ENCODE measurements around the gene TXNDC11. TPM values are rescaled to one million over a fixed set of nuclear protein-coding genes. Genes with fewer than 3 reads are reported as not detected.

Gene TXNDC11
- total and polyA plus RNA-seq, 7 experiments from 2014 or later = 36.7 to 80.5 (median 55.1) TPM

DNA sequence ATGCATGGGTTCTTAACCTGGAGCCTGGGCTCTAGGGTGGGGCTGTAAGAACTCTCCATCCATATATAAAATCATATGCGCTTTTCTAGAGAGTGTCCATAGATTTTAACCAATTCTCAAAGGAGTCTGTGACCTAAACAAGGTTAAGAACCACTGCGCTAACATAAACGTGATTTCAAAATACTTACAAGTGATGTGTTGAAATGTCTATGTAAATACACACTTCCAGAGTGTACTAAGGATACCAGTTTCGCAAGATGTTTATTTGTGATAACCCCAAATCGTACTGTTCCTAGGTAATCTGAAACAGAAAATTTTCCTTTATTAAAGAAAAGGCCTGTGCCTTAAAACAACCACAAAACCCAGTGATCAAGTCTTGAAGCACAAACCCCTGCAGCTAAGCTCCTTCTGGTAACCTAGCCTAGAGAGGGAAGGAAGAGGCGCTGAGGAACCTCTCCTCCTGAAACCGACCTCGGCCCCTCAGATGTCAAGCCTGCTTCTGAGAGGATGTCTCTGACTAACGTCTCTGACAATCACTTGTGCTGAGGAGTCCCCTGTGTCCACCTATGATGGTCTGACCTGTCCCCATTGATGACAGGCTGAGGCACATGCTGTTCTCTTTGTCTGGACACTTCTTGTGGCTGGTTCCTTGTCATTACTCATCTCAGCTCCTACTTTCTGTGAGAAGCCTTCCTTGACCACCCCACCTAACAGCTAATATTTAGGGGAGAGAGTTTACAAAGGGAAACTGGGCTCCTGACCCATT is 42.2 kb downstream of the TXNDC11 start:
- DNase-seq = no peak
- no peaks in the 10 kb centered on the region for H3K9me3 ChIP-seq (ENCODE audit: control insufficient read depth in 2 of 3, low read length in 3 of 3)
- H3K4me3 ChIP-seq (ENCODE audit: low read length) = no peak overlapping the region
- ChIA-PET CTCF (interaction anchor here (0.6 kb wide), 1 partner anchor 326 kb away, joined by 3 read pairs; no protein-coding TSS in a partner anchor), POLR2A (interaction anchor here (0.6 to 0.7 kb wide), 2 partner anchors 11 to 65 kb away, joined by 3 read pairs; no protein-coding TSS in a partner anchor)
- H3K9me3 Mint-ChIP-seq = no peaks in the 10 kb centered on the region
- peak overlapping the region in 5 of 9 donors; percentile 28 to 72 (median 42) for H3K27ac Mint-ChIP-seq
- H3K4me1 ChIP-seq (ENCODE audit: control insufficient read depth in 2 of 2, insufficient read depth in 2 of 2, low read length in 2 of 2) = peaks cover 6 to 7% of the 10 kb centered on the region in 2 donors
- H3K36me3 ChIP-seq (ENCODE audit: control insufficient read depth in 2 of 3, insufficient read depth in 3 of 3, low read length in 3 of 3) = peaks cover under 1 to 46% (median 9%) of the 10 kb centered on the region in 3 experiments
- no peak overlapping the region for H3K27ac ChIP-seq (ENCODE audit: low read depth, low read length)
- intact Hi-C loops (cut with micrococcal nuclease) = no loop called here
- ATAC-seq = peak; percentile 55
- H3K36me3 Mint-ChIP-seq = peaks cover 12 to 68% (median 19%) of the 10 kb centered on the region in 5 donors
- no peaks in the 10 kb centered on the region for H3K27me3 ChIP-seq (ENCODE audit: control insufficient read depth in 2 of 2, insufficient read depth in 2 of 2, low read length in 2 of 2)
- H3K4me3 Mint-ChIP-seq = no peak overlapping the region
- H3K4me1 Mint-ChIP-seq = peaks cover 33 to 74% (median 51%) of the 10 kb centered on the region in 7 donors
- no peaks in the 10 kb centered on the region for H3K27me3 Mint-ChIP-seq

DNA sequence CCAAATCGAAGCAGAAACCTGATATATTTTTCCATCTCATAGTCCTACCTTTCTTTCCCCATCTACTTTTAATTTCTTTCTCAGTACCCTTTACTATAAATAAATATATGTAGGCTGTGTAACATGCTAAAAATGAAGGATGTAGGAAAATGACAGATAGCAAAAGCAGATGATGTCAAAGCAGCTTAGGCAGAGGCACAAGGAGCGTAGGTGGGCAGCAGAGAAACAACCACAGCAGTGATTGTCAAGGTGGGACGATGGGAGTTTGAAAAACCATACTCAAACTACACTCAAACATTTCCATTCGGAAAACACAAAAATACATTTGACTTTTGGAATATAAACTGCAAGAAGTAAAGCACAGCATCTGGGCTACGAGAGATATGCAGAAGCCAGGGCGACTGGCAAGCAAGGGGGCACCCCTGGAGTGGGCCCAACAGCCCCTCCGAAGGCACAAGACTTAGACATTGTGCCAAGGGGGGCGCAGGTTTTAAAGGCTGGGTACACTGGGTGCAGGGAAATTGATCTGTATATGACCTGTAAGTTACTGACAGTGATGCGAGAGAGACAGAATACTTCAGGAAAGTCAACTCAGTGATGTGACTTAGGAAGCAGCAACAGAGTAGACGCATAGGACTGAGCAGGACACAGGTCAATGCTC is 43.3 kb downstream of the TXNDC11 start:
- ChIA-PET CTCF (no interaction called here), POLR2A (no interaction called here)
- peaks cover 31 to 71% (median 48%) of the 10 kb centered on the region in 7 donors for H3K4me1 Mint-ChIP-seq
- intact Hi-C loops (cut with micrococcal nuclease) = no loop called here
- H3K36me3 Mint-ChIP-seq = peaks cover 12 to 67% (median 21%) of the 10 kb centered on the region in 5 donors
- Histone ChIP-seq H3K27ac (ENCODE audit: low read depth, low read length) (no peak overlapping the region), H3K27me3 (ENCODE audit: control insufficient read depth in 2 of 2, insufficient read depth in 2 of 2, low read length in 2 of 2) (no peaks in the 10 kb centered on the region), H3K4me3 (ENCODE audit: low read length) (no peak overlapping the region), H3K4me1 (ENCODE audit: control insufficient read depth in 2 of 2, insufficient read depth in 2 of 2, low read length in 2 of 2) (peaks cover 6 to 7% of the 10 kb centered on the region in 2 donors), H3K9me3 (ENCODE audit: control insufficient read depth in 2 of 3, low read length in 3 of 3) (no peaks in the 10 kb centered on the region), H3K36me3 (ENCODE audit: control insufficient read depth in 2 of 3, insufficient read depth in 3 of 3, low read length in 3 of 3) (peaks cover 8 to 54% (median 9%) of the 10 kb centered on the region in 3 experiments)
- ATAC-seq (no peak), DNase-seq (no peak)
- H3K9me3 Mint-ChIP-seq = no peaks in the 10 kb centered on the region
- peak overlapping the region in 5 of 9 donors; percentile 6 to 78 (median 37) for H3K27ac Mint-ChIP-seq
- H3K27me3 Mint-ChIP-seq = no peaks in the 10 kb centered on the region
- no peak overlapping the region for H3K4me3 Mint-ChIP-seq

DNA sequence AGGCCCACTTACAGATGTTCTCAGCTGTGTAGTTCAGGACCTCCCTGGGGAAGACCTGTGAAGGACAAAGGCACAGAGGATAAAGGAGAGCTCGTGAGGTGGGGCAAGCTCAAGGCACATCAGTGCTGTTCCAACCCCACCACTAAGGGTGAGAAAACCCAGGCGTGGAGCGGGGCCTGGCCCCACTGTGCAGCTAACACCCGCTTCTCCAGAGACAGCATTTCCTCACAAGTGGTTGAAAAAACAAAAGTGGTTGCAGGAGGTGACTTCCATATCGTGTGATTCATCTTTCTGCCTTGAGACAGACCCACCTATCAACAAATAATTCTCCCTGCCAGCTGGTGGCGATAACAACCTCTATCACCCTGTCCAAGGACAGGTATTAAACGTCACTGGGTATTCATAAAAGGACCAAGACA is 44.4 kb downstream of the TXNDC11 start:
- peak overlapping the region in 8 of 9 donors; percentile 19 to 77 (median 30) for H3K27ac Mint-ChIP-seq
- ATAC-seq (peak; percentile 50), DNase-seq (no peak)
- peaks cover 31 to 63% (median 46%) of the 10 kb centered on the region in 7 donors for H3K4me1 Mint-ChIP-seq
- H3K4me3 Mint-ChIP-seq = peak overlapping the region in 1 of 10 donors; percentile 16
- Histone ChIP-seq H3K4me1 (ENCODE audit: control insufficient read depth in 2 of 2, insufficient read depth in 2 of 2, low read length in 2 of 2) (peaks cover 6 to 7% of the 10 kb centered on the region in 2 donors), H3K4me3 (ENCODE audit: low read length) (no peak overlapping the region), H3K27me3 (ENCODE audit: control insufficient read depth in 2 of 2, insufficient read depth in 2 of 2, low read length in 2 of 2) (no peaks in the 10 kb centered on the region), H3K36me3 (ENCODE audit: control insufficient read depth in 2 of 3, insufficient read depth in 3 of 3, low read length in 3 of 3) (peaks cover 8 to 50% (median 9%) of the 10 kb centered on the region in 3 experiments), H3K27ac (ENCODE audit: low read depth, low read length) (no peak overlapping the region), H3K9me3 (ENCODE audit: control insufficient read depth in 2 of 3, low read length in 3 of 3) (no peaks in the 10 kb centered on the region)
- intact Hi-C loops (cut with micrococcal nuclease) = no loop called here
- peaks cover 12 to 59% (median 21%) of the 10 kb centered on the region in 5 donors for H3K36me3 Mint-ChIP-seq
- POLR2A ChIA-PET = interaction anchor here (0.6 to 1.5 kb wide), 3 partner anchors 10 to 76 kb away, joined by 3 to 4 read pairs (median 4); no protein-coding TSS in a partner anchor
- H3K9me3 Mint-ChIP-seq = no peaks in the 10 kb centered on the region
- CTCF ChIA-PET = interaction anchor here (0.9 kb wide), 1 partner anchor 16 kb away, joined by 3 read pairs; no protein-coding TSS in a partner anchor
- H3K27me3 Mint-ChIP-seq = no peaks in the 10 kb centered on the region

DNA sequence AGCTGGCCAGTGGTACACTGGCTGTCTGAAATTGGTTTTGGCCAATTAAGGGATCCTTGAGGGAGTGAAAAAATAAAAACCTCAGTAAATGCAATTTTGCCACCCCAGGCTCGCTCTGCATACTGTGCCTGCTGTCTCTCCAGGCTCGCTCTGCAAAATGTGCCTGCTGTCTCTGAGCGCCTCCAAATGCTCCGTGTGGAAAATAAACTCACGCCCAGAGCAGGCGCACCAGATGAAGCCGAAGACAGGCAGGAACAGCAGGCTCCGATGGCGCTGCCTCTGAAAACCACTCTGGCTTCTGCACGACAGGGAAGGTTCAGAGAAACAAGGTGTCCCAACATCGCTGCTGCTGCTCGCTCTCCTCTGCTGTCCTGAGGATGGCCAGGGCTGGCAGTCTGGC is 45.3 kb downstream of the TXNDC11 start:
- DNase-seq (no peak), ATAC-seq (no peak)
- Histone ChIP-seq H3K9me3 (ENCODE audit: control insufficient read depth in 2 of 3, low read length in 3 of 3) (no peaks in the 10 kb centered on the region), H3K4me3 (ENCODE audit: low read length) (no peak overlapping the region), H3K27me3 (ENCODE audit: control insufficient read depth in 2 of 2, insufficient read depth in 2 of 2, low read length in 2 of 2) (no peaks in the 10 kb centered on the region), H3K4me1 (ENCODE audit: control insufficient read depth in 2 of 2, insufficient read depth in 2 of 2, low read length in 2 of 2) (peaks cover 6 to 7% of the 10 kb centered on the region in 2 donors), H3K36me3 (ENCODE audit: control insufficient read depth in 2 of 3, insufficient read depth in 3 of 3, low read length in 3 of 3) (peaks cover 8 to 54% (median 9%) of the 10 kb centered on the region in 3 experiments), H3K27ac (ENCODE audit: low read depth, low read length) (no peak overlapping the region)
- Mint-ChIP-seq H3K4me3 (peak overlapping the region in 1 of 10 donors; percentile 12), H3K27ac (peak overlapping the region in 3 of 9 donors; percentile 33 to 77 (median 55)), H3K27me3 (no peaks in the 10 kb centered on the region), H3K4me1 (peaks cover 27 to 61% (median 39%) of the 10 kb centered on the region in 7 donors), H3K36me3 (peaks cover 12 to 60% (median 23%) of the 10 kb centered on the region in 5 donors), H3K9me3 (no peaks in the 10 kb centered on the region)
- intact Hi-C loops (cut with micrococcal nuclease) = no loop called here
- CTCF ChIA-PET = no interaction called here
- POLR2A ChIA-PET = interaction anchor here (1.2 to 1.5 kb wide), 2 partner anchors 15 to 75 kb away, joined by 3 to 4 read pairs; no protein-coding TSS in a partner anchor

DNA sequence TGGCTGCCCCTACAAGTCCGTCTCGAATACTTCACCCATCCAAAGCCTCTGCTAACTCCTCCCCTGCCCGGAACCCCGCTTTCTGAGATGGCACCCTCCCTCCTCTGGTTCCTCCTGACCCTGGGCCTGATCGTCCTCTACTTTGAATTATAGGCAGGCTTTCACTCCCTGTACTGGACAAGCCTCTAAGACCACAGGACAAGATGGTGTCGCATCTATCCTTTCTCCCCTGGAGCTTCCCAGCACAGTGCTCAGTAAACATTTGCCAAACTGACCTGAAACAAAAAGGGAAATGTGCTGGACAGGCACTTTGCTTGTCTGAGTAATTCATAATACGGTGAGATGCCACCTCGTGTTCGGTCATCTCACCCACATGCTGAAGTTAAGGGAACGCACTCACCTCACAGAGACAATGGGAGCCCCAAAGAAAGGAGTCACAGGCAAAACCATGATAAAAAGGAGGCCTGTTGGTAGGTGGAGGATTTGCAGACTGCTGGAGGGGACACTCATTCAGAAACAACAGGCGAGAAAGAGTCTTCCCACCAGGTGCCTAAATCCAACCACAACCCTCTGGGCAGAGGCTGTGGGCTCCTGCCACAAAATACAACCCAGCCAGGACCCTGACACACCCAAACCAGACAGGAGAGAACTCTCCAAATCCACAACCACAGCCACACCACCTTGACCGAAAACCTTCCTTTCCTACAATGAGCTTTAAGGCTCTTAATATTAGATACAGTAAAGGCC is 46.2 kb downstream of the TXNDC11 start:
- ChIA-PET CTCF (no interaction called here), POLR2A (interaction anchor here (1.2 kb wide), 1 partner anchor 16 kb away, joined by 3 read pairs; no protein-coding TSS in a partner anchor)
- Mint-ChIP-seq H3K9me3 (no peaks in the 10 kb centered on the region), H3K4me3 (peak overlapping the region in 1 of 10 donors; percentile 19), H3K27ac (peak overlapping the region in 7 of 9 donors; percentile 12 to 86 (median 72)), H3K4me1 (peaks cover 29 to 56% (median 35%) of the 10 kb centered on the region in 7 donors), H3K36me3 (peaks cover 12 to 64% (median 26%) of the 10 kb centered on the region in 5 donors), H3K27me3 (no peaks in the 10 kb centered on the region)
- no peak for DNase-seq
- H3K27ac ChIP-seq (ENCODE audit: low read depth, low read length) = no peak overlapping the region
- no peaks in the 10 kb centered on the region for H3K9me3 ChIP-seq (ENCODE audit: control insufficient read depth in 2 of 3, low read length in 3 of 3)
- no peaks in the 10 kb centered on the region for H3K27me3 ChIP-seq (ENCODE audit: control insufficient read depth in 2 of 2, insufficient read depth in 2 of 2, low read length in 2 of 2)
- ATAC-seq = no peak
- intact Hi-C loops (cut with micrococcal nuclease) = no loop called here
- peaks cover 8 to 63% (median 12%) of the 10 kb centered on the region in 3 experiments for H3K36me3 ChIP-seq (ENCODE audit: control insufficient read depth in 2 of 3, insufficient read depth in 3 of 3, low read length in 3 of 3)
- H3K4me3 ChIP-seq (ENCODE audit: low read length) = no peak overlapping the region
- H3K4me1 ChIP-seq (ENCODE audit: control insufficient read depth in 2 of 2, insufficient read depth in 2 of 2, low read length in 2 of 2) = peaks cover 6 to 7% of the 10 kb centered on the region in 2 donors

DNA sequence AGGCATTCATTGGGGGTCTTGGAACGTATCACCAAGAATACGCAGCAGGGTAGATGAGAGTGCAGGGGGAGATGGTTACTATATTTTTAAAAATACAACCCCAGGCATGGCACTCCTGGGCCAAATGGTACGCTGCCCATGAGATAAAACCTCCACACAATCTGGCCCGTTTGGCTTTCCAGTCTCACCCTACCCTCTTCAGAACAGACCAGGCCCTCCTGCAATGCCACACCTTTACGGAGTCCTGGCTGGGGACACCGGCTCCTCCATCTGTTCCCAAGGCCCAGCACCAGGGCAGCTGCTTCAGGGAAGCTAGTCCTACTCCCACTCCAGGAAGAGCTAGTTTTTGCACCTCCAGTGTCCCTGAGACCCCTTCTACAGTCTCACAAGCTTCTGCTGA is 50.0 kb downstream of the TXNDC11 start:
- H3K36me3 ChIP-seq (ENCODE audit: control insufficient read depth in 2 of 3, insufficient read depth in 3 of 3, low read length in 3 of 3) = peaks cover 10 to 52% (median 15%) of the 10 kb centered on the region in 3 experiments
- ChIA-PET POLR2A (interaction anchor here (0.8 kb wide), 1 partner anchor 309 kb away, joined by 3 read pairs; no protein-coding TSS in a partner anchor), CTCF (no interaction called here)
- Mint-ChIP-seq H3K36me3 (peaks cover 17 to 56% (median 33%) of the 10 kb centered on the region in 5 donors), H3K27ac (peak overlapping the region in 6 of 9 donors; percentile 1 to 59 (median 29)), H3K27me3 (no peaks in the 10 kb centered on the region), H3K4me1 (peaks cover 8 to 53% (median 35%) of the 10 kb centered on the region in 7 donors), H3K4me3 (no peak overlapping the region), H3K9me3 (peaks cover 0 to 2% (median 0%) of the 10 kb centered on the region in 11 donors)
- intact Hi-C loops (cut with micrococcal nuclease) = no loop called here
- no peak overlapping the region for H3K4me3 ChIP-seq (ENCODE audit: low read length)
- DNase-seq (peak in 1 of 9 donors; percentile 13), ATAC-seq (no peak)
- H3K27me3 ChIP-seq (ENCODE audit: control insufficient read depth in 2 of 2, insufficient read depth in 2 of 2, low read length in 2 of 2) = no peaks in the 10 kb centered on the region
- H3K9me3 ChIP-seq (ENCODE audit: control insufficient read depth in 2 of 3, low read length in 3 of 3) = no peaks in the 10 kb centered on the region
- peaks cover 0 to 7% of the 10 kb centered on the region in 2 donors for H3K4me1 ChIP-seq (ENCODE audit: control insufficient read depth in 2 of 2, insufficient read depth in 2 of 2, low read length in 2 of 2)
- no peak overlapping the region for H3K27ac ChIP-seq (ENCODE audit: low read depth, low read length)

Measured in naive thymus-derived CD4-positive, alpha-beta T cell (primary cell).